Muscle of leg (tissue), 11 donors: ENCODE results near the gene BIN1. TPM values are rescaled to one million over a fixed set of nuclear protein-coding genes. Genes with fewer than 3 reads are reported as not detected.

Source experiments
- DNase-seq: peaks from one replicate; pipeline ENCODE4 v3.0.0; 2013
- H3K27ac ChIP-seq: one replicate; pipeline ENCODE4 v1.5.1; 2013; ENCODE audit warnings: mild to moderate bottlenecking, low read length, control low read depth
- H3K27me3 ChIP-seq: one replicate; pipeline ENCODE4 v1.6.1; 2013; ENCODE audit warnings: low read length; ENCODE audit not compliant: control insufficient read depth, insufficient read depth
- H3K36me3 ChIP-seq: one replicate; pipeline ENCODE4 v1.6.1; 2013; ENCODE audit warnings: low read length; ENCODE audit not compliant: control insufficient read depth, insufficient read depth
- H3K4me1 ChIP-seq: one replicate; pipeline ENCODE4 v1.6.1; 2013; ENCODE audit warnings: low read length; ENCODE audit not compliant: control insufficient read depth, insufficient read depth
- H3K4me3 ChIP-seq: one replicate; pipeline ENCODE4 v1.5.1; 2013; ENCODE audit warnings: low read length, control low read depth
- H3K9me3 ChIP-seq: replicated peaks from 2 replicates; pipeline ENCODE4 v1.6.1; 2013; ENCODE audit warnings: low read depth, low read length; ENCODE audit not compliant: control insufficient read depth
- WGBS: methylation state at CpG from one replicate; pipeline ENCODE4 v1.1.5; 2013; ENCODE audit warnings: missing lambda C conversion rate; ENCODE audit not compliant: insufficient coverage; 5-methylcytosine and 5-hydroxymethylcytosine counted together
- polyA plus RNA-seq, 8 donors: library from polyadenylated mRNA; unstranded; fragments of 120-200 nt; gene quantifications; one replicate each; pipeline versions ENCODE4 v1.2.1 to v1.2.3, GENCODE V29; 2013; ENCODE audit warnings: inconsistent platforms in 1 of 8, low replicate concordance in 1 of 8; ENCODE audit not compliant: insufficient read length in 8 of 8, insufficient read depth in 1 of 8
- total RNA-seq: library from RNA; stranded (reverse); fragments of 120-200 nt; gene quantifications from one replicate; pipeline ENCODE4 v1.2.4, GENCODE V29; 2013

BIN1 gene
- total and polyA plus RNA-seq, 9 donors, result 556 to 946 (median 831) TPM

DNA sequence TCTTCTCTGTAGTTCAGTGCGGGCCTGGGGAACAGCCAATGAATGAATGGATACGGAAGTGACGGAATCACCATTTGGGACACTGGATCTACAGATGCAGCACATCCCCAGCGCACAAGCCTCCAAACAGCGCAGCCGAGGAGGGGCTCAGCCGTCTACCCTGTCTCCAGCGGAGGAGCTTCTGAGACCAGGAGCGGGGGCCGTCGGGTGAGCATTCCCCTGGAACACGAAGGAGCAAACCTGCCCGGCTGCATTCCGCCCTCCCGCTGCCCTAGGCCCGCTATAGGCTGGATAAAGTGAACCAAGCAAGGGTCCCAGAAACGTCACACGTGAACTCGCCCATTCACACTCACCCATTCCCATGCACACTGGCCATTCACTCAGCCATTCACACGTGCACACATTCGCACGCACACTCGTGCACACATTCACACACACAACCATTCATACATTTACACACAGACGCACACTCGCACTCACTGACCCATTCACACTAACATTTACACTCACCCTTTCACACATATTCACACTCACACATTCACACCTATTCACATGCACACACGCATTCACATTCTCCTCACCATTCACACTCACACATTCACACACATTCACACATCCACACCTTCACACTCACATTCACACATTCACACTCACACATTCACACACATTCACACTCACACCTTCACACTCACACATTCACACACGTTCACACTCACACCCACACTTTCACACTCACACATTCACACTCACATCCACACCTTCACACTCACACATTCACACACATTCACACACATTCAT is 63.4 kb downstream of the BIN1 start:
- Histone ChIP-seq H3K36me3 (peaks cover 15% of the 10 kb centered on the region), H3K27me3 (no peaks in the 10 kb centered on the region), H3K9me3 (no peaks in the 10 kb centered on the region), H3K4me1 (peaks cover 25% of the 10 kb centered on the region), H3K27ac (no peak overlapping the region), H3K4me3 (no peak overlapping the region)
- 81% methylated on average over 27 of the region's 27 CpGs for WGBS
- DNase-seq, result peak; percentile 19

DNA sequence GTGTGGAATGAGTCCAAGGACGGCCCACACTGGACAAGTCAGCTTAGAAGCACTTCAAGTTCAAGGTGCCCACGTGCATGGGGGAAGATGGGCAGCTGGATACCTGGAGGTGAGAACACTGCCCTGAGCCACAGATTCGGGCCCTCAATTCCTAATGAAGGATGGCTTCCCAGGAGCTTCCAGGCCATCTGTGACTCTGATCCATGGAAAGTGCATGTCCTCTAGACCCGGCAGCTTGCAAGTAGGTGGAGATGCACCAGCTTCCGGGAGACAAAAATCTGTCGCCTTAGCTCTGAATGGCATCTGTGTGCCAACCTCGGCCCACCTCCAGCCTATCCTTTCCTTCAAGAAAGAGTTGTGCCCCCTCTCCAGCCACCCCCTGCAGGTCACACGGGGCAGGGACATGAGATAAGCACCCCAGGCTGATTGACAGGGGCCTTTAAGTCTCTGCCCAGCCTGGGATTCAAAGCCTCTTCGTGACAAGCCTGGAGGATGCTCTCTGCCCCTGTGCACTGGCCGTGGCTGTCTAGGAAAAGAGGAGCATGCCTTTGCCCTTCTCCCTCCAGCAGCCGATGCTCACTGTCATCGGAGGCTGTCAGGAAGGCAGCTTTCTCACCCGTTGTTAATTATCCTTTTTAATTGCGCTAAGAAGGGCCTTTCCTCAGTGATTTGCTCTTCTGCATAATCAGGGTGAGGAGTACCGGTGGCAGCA is 65.5 kb downstream of the BIN1 start:
- no peaks in the 10 kb centered on the region for H3K9me3 ChIP-seq
- H3K4me1 ChIP-seq, result peaks cover 22% of the 10 kb centered on the region
- peak; percentile 4 for DNase-seq
- H3K4me3 ChIP-seq, result no peak overlapping the region
- H3K36me3 ChIP-seq, result no peaks in the 10 kb centered on the region
- 69% methylated on average over 13 of the region's 15 CpGs for WGBS
- no peak overlapping the region for H3K27ac ChIP-seq
- no peaks in the 10 kb centered on the region for H3K27me3 ChIP-seq

DNA sequence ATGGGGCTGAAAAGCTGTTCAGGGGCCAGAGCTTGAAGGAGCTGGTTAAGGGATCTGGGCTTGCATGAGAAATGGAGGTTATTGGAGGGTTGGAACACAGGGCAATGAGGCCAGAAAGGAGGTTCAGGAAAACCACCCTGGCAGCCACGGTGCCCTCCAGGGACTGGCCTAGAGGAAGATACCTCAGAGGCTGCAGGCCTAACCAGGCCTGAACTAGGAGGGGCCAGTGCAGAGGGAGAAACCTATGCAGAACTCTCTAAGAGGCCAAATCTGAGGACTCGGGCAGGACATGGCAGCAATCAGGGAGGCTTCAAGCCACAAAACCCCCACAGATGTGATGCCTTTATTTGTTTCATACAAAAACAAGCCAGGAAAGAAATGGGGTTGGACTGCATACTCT is 66.8 kb downstream of the BIN1 start:
- no peak for DNase-seq
- no peaks in the 10 kb centered on the region for H3K9me3 ChIP-seq
- no peak overlapping the region for H3K27ac ChIP-seq
- H3K36me3 ChIP-seq, result no peaks in the 10 kb centered on the region
- H3K4me1 ChIP-seq, result peaks cover 9% of the 10 kb centered on the region
- no peak overlapping the region for H3K4me3 ChIP-seq
- 85% methylated on average over 1 of the region's 2 CpGs for WGBS
- no peaks in the 10 kb centered on the region for H3K27me3 ChIP-seq

DNA sequence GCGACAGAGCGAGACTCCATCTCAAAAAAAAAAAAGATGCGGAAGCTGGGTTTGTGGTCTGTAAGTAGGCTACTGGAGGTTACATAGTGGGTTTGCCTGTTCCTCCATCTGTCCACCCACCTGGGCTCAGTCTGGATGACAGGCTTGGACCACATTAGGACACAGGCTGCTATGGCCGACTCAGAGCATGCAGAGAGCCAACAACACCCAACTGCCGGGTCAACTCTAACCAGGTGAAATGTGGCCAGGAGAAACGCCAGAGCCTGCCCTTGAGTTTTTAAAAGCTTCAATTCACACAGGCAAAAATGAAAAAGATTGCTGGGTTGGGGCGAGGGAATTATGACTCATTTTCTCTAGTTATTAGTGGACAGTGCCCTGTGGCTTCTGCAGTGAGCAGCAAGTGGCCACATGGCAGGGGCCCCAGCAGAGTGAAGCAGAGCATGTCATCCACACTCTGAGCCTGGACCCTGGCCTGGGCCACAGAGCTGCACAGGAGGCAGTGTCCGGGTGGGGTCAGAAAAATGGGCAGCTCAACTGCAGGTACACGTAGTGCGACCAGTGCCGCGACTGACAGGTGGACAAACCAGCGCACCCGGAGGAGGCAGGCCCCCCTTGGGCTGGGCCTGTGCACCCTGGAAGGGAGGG is 67.4 kb downstream of the BIN1 start:
- H3K4me1 ChIP-seq, result peaks cover 7% of the 10 kb centered on the region
- H3K36me3 ChIP-seq, result no peaks in the 10 kb centered on the region
- WGBS, result 94% methylated on average over 11 of the region's 14 CpGs
- no peak overlapping the region for H3K27ac ChIP-seq
- no peak for DNase-seq
- H3K9me3 ChIP-seq, result no peaks in the 10 kb centered on the region
- no peaks in the 10 kb centered on the region for H3K27me3 ChIP-seq
- H3K4me3 ChIP-seq, result no peak overlapping the region

DNA sequence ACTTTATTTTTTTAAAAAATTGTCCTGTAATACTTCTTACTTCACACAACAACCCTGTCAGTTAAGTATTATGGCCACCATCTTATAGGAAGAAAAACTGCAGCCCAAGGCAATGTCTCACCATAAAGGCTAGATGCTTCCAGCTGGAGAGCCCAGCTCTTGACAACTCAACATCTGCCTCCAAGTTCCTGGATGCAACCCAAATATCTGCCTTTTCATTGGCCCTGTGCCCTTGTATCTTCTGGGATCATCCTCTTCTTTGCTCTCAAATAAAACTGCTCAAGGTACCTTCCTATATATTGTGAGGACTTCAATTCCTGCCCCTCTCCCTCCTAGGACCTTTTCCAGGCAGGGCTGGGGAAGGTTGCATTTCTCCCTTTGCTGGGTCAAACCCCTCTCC is 69.5 kb downstream of the BIN1 start:
- Histone ChIP-seq H3K4me3 (no peak overlapping the region), H3K27ac (no peak overlapping the region), H3K9me3 (no peaks in the 10 kb centered on the region), H3K4me1 (peaks cover 10% of the 10 kb centered on the region), H3K27me3 (no peaks in the 10 kb centered on the region), H3K36me3 (no peaks in the 10 kb centered on the region)
- peak; percentile 56 for DNase-seq

DNA sequence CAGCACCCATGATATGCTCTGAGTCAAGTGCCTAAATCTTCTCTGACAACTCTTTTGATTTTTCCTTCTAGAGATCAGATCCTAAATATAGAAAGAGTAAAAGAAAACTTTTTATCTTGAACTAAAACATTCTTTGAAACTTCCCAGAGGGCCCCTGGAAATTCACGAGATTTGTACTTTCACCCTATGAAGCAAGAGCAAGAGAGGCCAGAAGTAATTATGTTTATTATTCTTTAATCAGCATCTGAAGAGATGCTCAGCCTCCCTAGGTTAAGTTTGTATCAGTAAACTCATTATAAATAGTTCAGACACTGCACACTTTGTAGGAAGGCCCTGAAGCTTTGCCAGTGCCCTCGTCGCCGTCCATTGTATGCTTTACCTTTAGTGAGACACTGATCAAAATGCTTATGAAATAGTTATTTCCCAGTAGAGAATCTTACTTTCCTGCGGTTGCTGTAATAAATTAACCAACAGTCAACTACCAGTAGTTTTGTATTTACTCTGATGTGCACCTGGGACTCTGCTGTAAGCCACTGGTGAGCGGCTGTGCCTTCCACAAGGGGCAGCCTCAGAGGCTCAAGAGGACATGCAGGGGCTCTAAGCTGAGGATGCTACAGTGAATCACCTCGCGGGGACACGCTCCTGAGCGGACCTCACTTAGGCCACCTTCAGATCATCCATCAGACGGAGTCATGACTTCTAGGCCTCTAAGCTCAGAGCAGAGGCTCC is 71.9 kb downstream of the BIN1 start:
- DNase-seq, result no peak
- H3K4me1 ChIP-seq, result peaks cover 10% of the 10 kb centered on the region
- no peaks in the 10 kb centered on the region for H3K36me3 ChIP-seq
- no peaks in the 10 kb centered on the region for H3K27me3 ChIP-seq
- 100% methylated on average over 4 of the region's 11 CpGs for WGBS
- H3K9me3 ChIP-seq, result no peaks in the 10 kb centered on the region
- no peak overlapping the region for H3K4me3 ChIP-seq
- H3K27ac ChIP-seq, result no peak overlapping the region

DNA sequence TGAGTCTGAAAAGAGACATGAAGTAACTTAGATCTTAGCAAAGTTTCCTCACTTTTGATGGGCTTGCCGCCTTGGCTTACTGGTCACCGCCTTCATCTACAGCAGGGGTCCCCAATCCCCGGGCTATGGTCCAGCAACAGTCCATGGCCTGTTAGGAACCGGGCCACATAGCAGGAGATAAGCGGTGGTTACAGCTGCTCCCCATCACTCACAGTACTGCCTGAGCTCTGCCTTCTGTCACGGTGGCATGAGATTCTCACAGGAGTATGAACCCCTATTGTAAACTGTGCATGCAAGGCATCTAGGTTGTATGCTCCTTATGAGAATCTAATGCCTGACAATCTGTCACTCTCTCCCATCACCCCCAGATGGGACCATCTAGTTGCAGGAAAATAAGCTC is 72.9 kb downstream of the BIN1 start:
- no peak overlapping the region for H3K27ac ChIP-seq
- H3K9me3 ChIP-seq, result no peaks in the 10 kb centered on the region
- peaks cover 10% of the 10 kb centered on the region for H3K4me1 ChIP-seq
- H3K36me3 ChIP-seq, result no peaks in the 10 kb centered on the region
- 69% methylated on average over 3 of the region's 6 CpGs for WGBS
- H3K27me3 ChIP-seq, result no peaks in the 10 kb centered on the region
- DNase-seq, result no peak
- H3K4me3 ChIP-seq, result no peak overlapping the region

DNA sequence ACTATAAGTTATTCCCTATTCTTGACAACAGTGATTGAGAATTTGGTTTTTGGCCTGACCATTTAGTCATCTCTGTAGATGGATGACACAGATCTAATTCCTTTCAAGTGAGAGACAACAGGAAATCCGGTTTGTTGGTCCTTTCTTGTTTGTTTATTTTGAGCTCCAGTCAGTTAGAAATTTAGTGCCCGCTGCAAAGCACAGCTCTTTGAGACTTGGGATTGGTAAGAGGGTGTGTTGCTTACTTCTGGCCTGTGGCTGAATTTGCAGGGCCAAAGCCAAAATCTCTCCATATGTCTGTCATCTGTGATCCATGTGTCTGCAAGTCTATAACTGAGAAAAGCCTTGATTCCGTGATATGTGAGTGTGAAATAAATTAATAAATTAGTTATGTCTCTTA is 74.3 kb downstream of the BIN1 start:
- Histone ChIP-seq H3K27ac (no peak overlapping the region), H3K4me1 (peaks cover 5% of the 10 kb centered on the region), H3K4me3 (no peak overlapping the region), H3K27me3 (no peaks in the 10 kb centered on the region), H3K36me3 (no peaks in the 10 kb centered on the region), H3K9me3 (no peaks in the 10 kb centered on the region)
- no peak for DNase-seq
- WGBS, result 42% methylated on average over 2 of the region's 3 CpGs

DNA sequence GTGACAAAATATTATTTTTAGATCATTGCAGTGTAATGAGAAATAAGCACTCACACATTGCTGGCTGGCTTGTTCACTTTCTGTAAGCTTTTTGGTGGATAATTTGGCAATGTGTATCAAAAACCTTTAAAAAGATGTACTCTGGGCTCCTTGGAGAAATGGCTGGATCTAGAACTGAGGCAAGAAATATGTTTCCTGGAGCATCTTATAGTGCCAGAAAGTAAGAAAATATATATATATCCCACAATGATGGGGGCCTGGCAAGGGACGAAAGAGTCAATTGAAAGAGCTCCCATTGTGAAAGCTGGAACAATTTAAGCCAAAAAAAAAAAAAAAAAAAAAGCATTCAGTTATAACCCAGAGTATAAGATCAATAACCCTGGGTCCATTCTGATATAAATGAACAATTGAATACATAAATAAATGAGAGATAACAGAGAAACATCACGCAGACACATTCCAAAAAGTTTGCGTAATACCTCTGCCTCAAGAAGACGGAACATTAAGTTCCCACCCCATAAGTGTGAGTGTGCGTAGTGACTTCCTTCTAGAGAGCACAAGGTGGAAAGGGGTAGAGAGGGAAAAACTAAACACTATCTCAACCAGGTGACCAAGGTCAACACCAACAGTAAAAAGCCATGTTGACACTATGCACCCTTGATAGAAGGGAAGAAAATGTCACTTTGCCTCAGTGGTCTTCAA is 77.5 kb downstream of the BIN1 start:
- Histone ChIP-seq H3K27me3 (peaks cover 13% of the 10 kb centered on the region), H3K4me1 (peaks cover 12% of the 10 kb centered on the region), H3K27ac (no peak overlapping the region), H3K36me3 (no peaks in the 10 kb centered on the region), H3K4me3 (no peak overlapping the region), H3K9me3 (no peaks in the 10 kb centered on the region)
- DNase-seq, result peak; percentile 52
- WGBS, result no CpG with 5 or more reads among the region's 5 CpGs
